GM21381 (cell line): ENCODE data around the gene USP17L12.
"Not testable (repeated sequence)": the region's sequence is repeated elsewhere in the genome, so short reads cannot be mapped to it uniquely, and the experiment has no call there.

Experiments
- ATAC-seq: cut with Tn5 transposase; IDR thresholded peaks from one replicate; pipeline ENCODE4 v1.9.1; 2021; ENCODE audit warnings: mild to moderate bottlenecking, moderate library complexity; ENCODE audit not compliant: unreplicated experiment

USP17L12 gene

GRCh38 chr4:9219852-9220251, at the start of gene USP17L12:
Gene USP17L12, plus strand, starts transcription at chr4:9220152. Its CDS starts 0 bp downstream, at chr4:9220152.
- ATAC-seq = not testable (repeated sequence)

GRCh38 chr4:9210357-9210756, 9.6 kb upstream of the USP17L12 start, which contains the start of gene USP17L10:
Gene USP17L10, plus strand, starts transcription at chr4:9210657. Its CDS starts 0 bp downstream, at chr4:9210657.
- not testable (repeated sequence) for ATAC-seq

GRCh38 chr4:9214701-9215100, 5.3 kb upstream of the USP17L12 start:
- ATAC-seq = not testable (repeated sequence)

- ATAC-seq = not testable (repeated sequence)
Measured at GRCh38 chr4:9215105-9215504, 4.8 kb upstream of the USP17L12 start, which contains the start of gene USP17L11. Gene USP17L11, plus strand, starts transcription at chr4:9215405. Its CDS starts 0 bp downstream, at chr4:9215405.

- not testable (repeated sequence) for ATAC-seq
Measured at GRCh38 chr4:9224596-9224995, 4.6 kb downstream of the USP17L12 start, which contains the start of gene USP17L13. Gene USP17L13, plus strand, starts transcription at chr4:9224896. Its CDS starts 0 bp downstream, at chr4:9224896.

GRCh38 chr4:9230249-9230648, 10.3 kb downstream of the USP17L12 start:
- ATAC-seq = not testable (repeated sequence)

- not testable (repeated sequence) for ATAC-seq
Measured at GRCh38 chr4:9234085-9234484, 14.1 kb downstream of the USP17L12 start, which contains the start of gene USP17L15. Gene USP17L15, plus strand, starts transcription at chr4:9234385. Its CDS starts 0 bp downstream, at chr4:9234385.

GRCh38 chr4:9238461-9238860, 18.5 kb downstream of the USP17L12 start:
- not testable (repeated sequence) for ATAC-seq

- ATAC-seq = not testable (repeated sequence)
Measured at GRCh38 chr4:9243579-9243978, 23.6 kb downstream of the USP17L12 start, which contains the start of gene USP17L17. Gene USP17L17, plus strand, starts transcription at chr4:9243879. Its CDS starts 0 bp downstream, at chr4:9243879.

- not testable (repeated sequence) for ATAC-seq
Measured at GRCh38 chr4:9247953-9248680, 28.2 kb downstream of the USP17L12 start, which contains the start of gene USP17L18. Gene USP17L18, plus strand, starts transcription at chr4:9248630. Its CDS starts 0 bp downstream, at chr4:9248630.

GRCh38 chr4:9253078-9253477, 33.1 kb downstream of the USP17L12 start, which contains the start of gene USP17L19:
Gene USP17L19, plus strand, starts transcription at chr4:9253378. Its CDS starts 0 bp downstream, at chr4:9253378.
- ATAC-seq = not testable (repeated sequence)

- not testable (repeated sequence) for ATAC-seq
Measured at GRCh38 chr4:9257824-9258223, 37.9 kb downstream of the USP17L12 start, which contains the start of gene USP17L20. Gene USP17L20, plus strand, starts transcription at chr4:9258124. Its CDS starts 0 bp downstream, at chr4:9258124.

GRCh38 chr4:9262572-9262971, 42.6 kb downstream of the USP17L12 start, which contains the start of gene USP17L21:
Gene USP17L21, plus strand, starts transcription at chr4:9262872. Its CDS starts 0 bp downstream, at chr4:9262872.
- ATAC-seq = not testable (repeated sequence)

- ATAC-seq = not testable (repeated sequence)
Measured at GRCh38 chr4:9267319-9267718, 47.4 kb downstream of the USP17L12 start, which contains the start of gene USP17L22. Gene USP17L22, plus strand, starts transcription at chr4:9267619. Its CDS starts 0 bp downstream, at chr4:9267619.
